GM13977 (cell line): ENCODE data around the gene GALNT18.

Source experiments
- DNase-seq: peaks from one replicate; pipeline ENCODE4 v3.0.0; 2012; ENCODE audit warnings: low spot score
- CTCF ChIP-seq: IDR thresholded peaks from 2 replicates; pipeline ENCODE4 v1.5.1; 2012; ENCODE audit warnings: mild to moderate bottlenecking, control low read depth; ENCODE audit not compliant: insufficient read depth; ENCODE audit errors: extremely low read depth, missing control alignments
- in situ Hi-C: fragments of 300-500 bp; cut with MboI; formaldehyde crosslinking; loops from one replicate; pipeline ENCODE4 v1.12.0; 2022; ENCODE audit warnings: low sequenced_read_pairs, low pct_unique_long_range_greater_than_20kb, mixed read lengths, inconsistent platforms; ENCODE audit not compliant: unreplicated experiment

GALNT18 gene

DNA sequence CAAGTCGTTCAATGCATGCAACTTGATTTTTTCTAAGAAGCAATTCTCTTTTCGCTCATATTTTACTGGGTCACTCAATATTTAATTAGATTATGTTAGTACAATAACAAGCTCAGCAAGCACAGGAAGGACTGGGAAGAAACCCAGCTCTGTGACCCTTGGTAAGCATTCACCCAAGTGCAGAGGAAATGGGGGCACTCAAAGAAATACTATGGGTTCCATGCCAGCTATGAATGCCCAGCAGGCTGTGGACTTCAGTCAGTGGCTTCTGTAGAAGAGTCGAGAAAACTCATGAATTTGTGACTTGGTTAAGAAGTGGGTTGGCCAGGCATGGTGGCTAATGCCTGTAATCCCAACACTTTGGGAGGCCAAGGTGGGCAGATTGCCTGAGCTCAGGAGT lies 123.6 kb downstream of the GALNT18 start:
- no peak for TF ChIP-seq CTCF
- DNase-seq = no peak

DNA sequence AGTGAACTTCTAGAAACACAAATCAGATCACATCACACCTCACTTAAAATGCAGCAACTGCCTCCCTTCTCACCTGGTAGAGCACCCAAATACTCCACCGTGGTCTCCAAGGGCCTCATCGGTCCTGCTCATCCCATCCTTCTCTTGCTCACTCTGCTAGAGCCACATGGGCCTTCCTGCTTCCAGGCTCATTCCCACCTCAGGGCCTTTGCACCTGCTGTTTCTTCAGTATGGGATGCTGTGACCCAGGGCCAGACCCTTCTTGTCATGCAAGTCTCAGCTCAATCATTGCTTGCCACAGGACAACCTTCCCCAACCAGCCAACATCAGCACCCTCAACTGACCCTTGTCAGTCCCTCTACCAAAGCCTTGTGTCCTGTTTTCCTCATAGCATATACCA lies 124.9 kb downstream of the GALNT18 start:
- no peak for TF ChIP-seq CTCF
- in situ Hi-C loops = no loop called here
- DNase-seq = no peak

More for the DNA sequence above, 123.6 kb downstream of the GALNT18 start:
- in situ Hi-C loops = no loop called here

DNA sequence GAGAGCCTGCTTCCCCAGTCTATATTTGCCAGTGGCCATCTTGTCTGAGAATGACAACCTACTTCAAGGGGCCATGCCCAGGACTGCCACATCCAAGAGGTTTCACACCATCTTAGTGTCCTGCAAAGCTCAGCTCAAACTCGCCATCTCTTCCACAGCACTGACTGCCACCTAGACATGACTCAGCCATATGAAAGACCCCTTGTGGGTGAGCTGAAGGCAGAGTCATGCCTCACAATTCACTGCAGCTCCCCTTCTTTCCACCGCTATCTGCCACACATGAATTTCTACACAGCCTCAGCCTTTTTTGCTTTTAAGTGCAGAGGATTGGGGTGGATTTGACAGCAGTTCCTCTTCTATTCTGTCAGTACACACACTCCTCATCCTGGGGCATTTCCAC lies 127.5 kb downstream of the GALNT18 start:
- in situ Hi-C loops = no loop called here
- TF ChIP-seq CTCF = no peak
- no peak for DNase-seq

DNA sequence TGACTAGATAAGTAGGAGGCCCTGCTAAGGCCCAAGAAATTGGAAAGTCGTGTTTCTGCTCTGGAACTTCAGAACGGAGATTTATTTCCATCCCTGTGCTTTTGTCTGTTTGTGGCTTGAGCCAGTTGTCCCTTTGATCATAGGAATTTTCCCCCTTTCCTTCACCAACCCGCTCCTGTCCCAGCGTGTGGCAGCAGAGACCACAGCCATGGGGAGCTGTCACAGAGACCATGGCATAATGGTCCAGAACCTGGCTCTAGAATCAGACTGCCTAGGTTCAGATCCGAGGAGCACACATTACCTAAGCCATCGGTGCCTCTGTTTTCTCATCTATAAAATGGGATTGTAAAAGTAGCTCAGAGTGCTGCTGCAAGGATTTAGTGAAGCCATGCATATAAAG lies 128.1 kb downstream of the GALNT18 start:
- in situ Hi-C loops = no loop called here
- DNase-seq = no peak
- no peak for TF ChIP-seq CTCF

DNA sequence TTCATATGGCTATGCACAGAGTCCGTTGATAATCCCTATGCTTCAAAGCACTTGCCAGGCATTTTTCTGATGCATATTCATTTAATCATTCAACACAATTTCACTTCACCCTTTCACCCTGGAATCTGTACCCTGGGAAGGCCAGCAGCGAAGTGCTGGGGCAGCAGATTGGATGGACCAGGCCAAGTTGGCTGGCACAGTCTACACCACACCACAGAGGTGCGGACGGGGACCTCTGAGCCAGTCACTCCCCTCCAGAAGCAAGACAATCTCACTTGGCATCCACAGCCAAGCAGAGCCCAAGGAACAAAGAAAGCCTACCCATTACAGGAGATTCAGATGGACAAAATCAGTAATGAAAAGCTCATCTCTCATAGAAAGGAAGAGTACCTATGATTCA lies 130.2 kb downstream of the GALNT18 start:
- in situ Hi-C loops = no loop called here
- no peak for TF ChIP-seq CTCF
- no peak for DNase-seq

GRCh38 chr11:11491014-11491413 lies 130.8 kb downstream of the GALNT18 start:
- in situ Hi-C loops = no loop called here
- DNase-seq = no peak
- TF ChIP-seq CTCF = no peak

GRCh38 chr11:11486423-11486822 lies 135.4 kb downstream of the GALNT18 start:
- no peak for TF ChIP-seq CTCF
- DNase-seq = no peak
- in situ Hi-C loops = no loop called here
